Activated T-cell treated with anti-CD3 and anti-CD28 coated beads for 1 hour (primary cell): ENCODE data around the gene NPEPPS.

ENCODE experiments used
- DNase-seq: peaks from one replicate; pipeline ENCODE4 v3.0.0-alpha.2; 2020; ENCODE audit warnings: low read depth

Gene NPEPPS

GRCh38 chr17:47630614-47631013 is 99.7 kb downstream of the NPEPPS start:
- no peak for DNase-seq

- no peak for DNase-seq
Observed at GRCh38 chr17:47632991-47633390, 102.1 kb downstream of the NPEPPS start.

- no peak for DNase-seq
Observed at GRCh38 chr17:47633996-47634395, 103.1 kb downstream of the NPEPPS start.

GRCh38 chr17:47634870-47635269 is 104.0 kb downstream of the NPEPPS start:
- no peak for DNase-seq

- no peak for DNase-seq
Observed at GRCh38 chr17:47635734-47636133, 104.8 kb downstream of the NPEPPS start.

GRCh38 chr17:47636273-47637030 is 105.5 kb downstream of the NPEPPS start:
- DNase-seq = no peak

- DNase-seq = no peak
Observed at GRCh38 chr17:47638903-47639302, 108.0 kb downstream of the NPEPPS start.

GRCh38 chr17:47640076-47640475 is 109.2 kb downstream of the NPEPPS start:
- DNase-seq = no peak

GRCh38 chr17:47641202-47641601 is 110.3 kb downstream of the NPEPPS start:
- no peak for DNase-seq

GRCh38 chr17:47643116-47643515 is 112.2 kb downstream of the NPEPPS start:
- no peak for DNase-seq

- DNase-seq = no peak
Observed at GRCh38 chr17:47644324-47644723, 113.4 kb downstream of the NPEPPS start.

- peak; percentile 91 for DNase-seq
Observed at GRCh38 chr17:47649153-47649971, 118.5 kb downstream of the NPEPPS start, which contains the start of gene KPNB1. TSS of gene KPNB1 (plus strand) at chr17:47649919. CDS start at chr17:47650245, 326 bp downstream.

- peak; percentile 33 for DNase-seq
Observed at GRCh38 chr17:47649972-47650524, 119.1 kb downstream of the NPEPPS start.

GRCh38 chr17:47650525-47651522 is 119.9 kb downstream of the NPEPPS start:
- peak; percentile 83 for DNase-seq

- DNase-seq = no peak
Observed at GRCh38 chr17:47651704-47652103, 120.8 kb downstream of the NPEPPS start.

GRCh38 chr17:47652570-47652969 is 121.7 kb downstream of the NPEPPS start:
- DNase-seq = no peak

GRCh38 chr17:47653442-47653841 is 122.5 kb downstream of the NPEPPS start:
- DNase-seq = no peak

GRCh38 chr17:47654991-47655390 is 124.1 kb downstream of the NPEPPS start:
- DNase-seq = no peak

GRCh38 chr17:47660064-47660492 is 129.2 kb downstream of the NPEPPS start:
- no peak for DNase-seq

GRCh38 chr17:47663912-47664623 is 133.2 kb downstream of the NPEPPS start:
- peak; percentile 43 for DNase-seq

GRCh38 chr17:47664624-47664941 is 133.7 kb downstream of the NPEPPS start:
- DNase-seq = no peak
